Stimulated activated naive CD8-positive, alpha-beta T cell treated with anti-CD3 and anti-CD28 coated beads, Interleukin-15, Interleukin-2, amounts not matched to agents 100 ng/mL and 50 ng/mL, for 24 hours (primary cell): ENCODE results near the gene DHX34.
"Not testable (repeated sequence)": the region's sequence is repeated elsewhere in the genome, so short reads cannot be mapped to it uniquely, and the experiment has no call there.

Source experiments
- H3K27ac Mint-ChIP-seq: one replicate; pipeline ENCODE4 v1.8.0; 2021; ENCODE audit warnings: mild to moderate bottlenecking, mixed read lengths
- H3K27me3 Mint-ChIP-seq: one replicate; pipeline ENCODE4 v1.8.0; 2021; ENCODE audit warnings: mixed read lengths
- H3K36me3 Mint-ChIP-seq: one replicate; pipeline ENCODE4 v1.8.0; 2021; ENCODE audit warnings: low read depth, mixed read lengths
- H3K4me1 Mint-ChIP-seq: one replicate; pipeline ENCODE4 v1.8.0; 2021; ENCODE audit warnings: low read depth, mixed read lengths
- H3K4me3 Mint-ChIP-seq: one replicate; pipeline ENCODE4 v1.8.0; 2021; ENCODE audit warnings: mild to moderate bottlenecking, mixed read lengths
- H3K9me3 Mint-ChIP-seq: one replicate; pipeline ENCODE4 v1.8.0; 2021; ENCODE audit warnings: mixed read lengths

The DHX34 gene

GRCh38 chr19:47343194-47343802 is 5.8 kb upstream of the DHX34 start:
- peaks cover under 1% of the 10 kb centered on the region for H3K4me1 Mint-ChIP-seq

GRCh38 chr19:47344425-47344824 is 4.7 kb upstream of the DHX34 start:
- Mint-ChIP-seq H3K36me3 (peaks cover 5% of the 10 kb centered on the region), H3K4me3 (no peak overlapping the region), H3K4me1 (peaks cover 11% of the 10 kb centered on the region), H3K27ac (no peak overlapping the region), H3K9me3 (no peaks in the 10 kb centered on the region), H3K27me3 (no peaks in the 10 kb centered on the region)

More at GRCh38 chr19:47343194-47343802, 5.8 kb upstream of the DHX34 start:
- no peak overlapping the region for H3K27ac Mint-ChIP-seq
- H3K4me3 Mint-ChIP-seq = no peak overlapping the region
- H3K27me3 Mint-ChIP-seq = no peaks in the 10 kb centered on the region
- H3K36me3 Mint-ChIP-seq = no peaks in the 10 kb centered on the region
- no peaks in the 10 kb centered on the region for H3K9me3 Mint-ChIP-seq

- H3K27me3 Mint-ChIP-seq, H3K9me3 Mint-ChIP-seq, H3K27ac Mint-ChIP-seq, H3K4me3 Mint-ChIP-seq: not testable (repeated sequence)
- Mint-ChIP-seq H3K4me1 (peaks cover 26% of the 10 kb centered on the region), H3K36me3 (peaks cover 19% of the 10 kb centered on the region)
These were observed 3.1 kb upstream of the DHX34 start for GRCh38 chr19:47346024-47346423.

- Mint-ChIP-seq H3K27me3 (no peaks in the 10 kb centered on the region), H3K27ac (peak overlapping the region; percentile 88), H3K36me3 (peaks cover 57% of the 10 kb centered on the region), H3K4me1 (peaks cover 44% of the 10 kb centered on the region), H3K9me3 (peaks cover 4% of the 10 kb centered on the region), H3K4me3 (peak overlapping the region; percentile 66)
These were observed 1.5 kb downstream of the DHX34 start for GRCh38 chr19:47350630-47351029.

- no peaks in the 10 kb centered on the region for H3K27me3 Mint-ChIP-seq
- H3K36me3 Mint-ChIP-seq = peaks cover 65% of the 10 kb centered on the region
- peak overlapping the region; percentile 12 for H3K27ac Mint-ChIP-seq
- H3K9me3 Mint-ChIP-seq = peaks cover 4% of the 10 kb centered on the region
- H3K4me1 Mint-ChIP-seq = peaks cover 44% of the 10 kb centered on the region
- no peak overlapping the region for H3K4me3 Mint-ChIP-seq
These were observed 2.4 kb downstream of the DHX34 start for GRCh38 chr19:47351548-47351947.

GRCh38 chr19:47352095-47352494 is 3.0 kb downstream of the DHX34 start:
- peaks cover 4% of the 10 kb centered on the region for H3K9me3 Mint-ChIP-seq
- H3K4me1 Mint-ChIP-seq = peaks cover 44% of the 10 kb centered on the region
- H3K4me3 Mint-ChIP-seq = no peak overlapping the region
- H3K27me3 Mint-ChIP-seq = no peaks in the 10 kb centered on the region
- H3K36me3 Mint-ChIP-seq = peaks cover 70% of the 10 kb centered on the region
- H3K27ac Mint-ChIP-seq = no peak overlapping the region

- H3K4me1 Mint-ChIP-seq = peaks cover 43% of the 10 kb centered on the region
These were observed 4.2 kb downstream of the DHX34 start for GRCh38 chr19:47353307-47353712.

GRCh38 chr19:47356900-47357299 is 7.8 kb downstream of the DHX34 start:
- H3K4me1 Mint-ChIP-seq = peaks cover 11% of the 10 kb centered on the region
- H3K27me3 Mint-ChIP-seq = no peaks in the 10 kb centered on the region
- H3K36me3 Mint-ChIP-seq = peaks cover 89% of the 10 kb centered on the region
- no peak overlapping the region for H3K27ac Mint-ChIP-seq
- no peaks in the 10 kb centered on the region for H3K9me3 Mint-ChIP-seq
- H3K4me3 Mint-ChIP-seq = no peak overlapping the region

More at GRCh38 chr19:47353307-47353712, 4.2 kb downstream of the DHX34 start:
- no peak overlapping the region for H3K4me3 Mint-ChIP-seq
- H3K9me3 Mint-ChIP-seq = peaks cover 4% of the 10 kb centered on the region
- H3K27ac Mint-ChIP-seq = no peak overlapping the region
- H3K36me3 Mint-ChIP-seq = peaks cover 81% of the 10 kb centered on the region
- H3K27me3 Mint-ChIP-seq = no peaks in the 10 kb centered on the region

- H3K36me3 Mint-ChIP-seq = peaks cover 81% of the 10 kb centered on the region
These were observed 8.9 kb downstream of the DHX34 start for GRCh38 chr19:47357788-47358680.

GRCh38 chr19:47358936-47359335 is 9.8 kb downstream of the DHX34 start:
- H3K4me1 Mint-ChIP-seq = peaks cover 4% of the 10 kb centered on the region
- no peaks in the 10 kb centered on the region for H3K9me3 Mint-ChIP-seq
- H3K4me3 Mint-ChIP-seq = no peak overlapping the region
- H3K36me3 Mint-ChIP-seq = peaks cover 76% of the 10 kb centered on the region
- H3K27me3 Mint-ChIP-seq = no peaks in the 10 kb centered on the region
- H3K27ac Mint-ChIP-seq = no peak overlapping the region

More at GRCh38 chr19:47357788-47358680, 8.9 kb downstream of the DHX34 start:
- peaks cover 4% of the 10 kb centered on the region for H3K4me1 Mint-ChIP-seq
- H3K27ac Mint-ChIP-seq = no peak overlapping the region
- H3K4me3 Mint-ChIP-seq = no peak overlapping the region
- no peaks in the 10 kb centered on the region for H3K9me3 Mint-ChIP-seq
- H3K27me3 Mint-ChIP-seq = no peaks in the 10 kb centered on the region

GRCh38 chr19:47362321-47362720 is 13.2 kb downstream of the DHX34 start:
- H3K9me3 Mint-ChIP-seq = no peaks in the 10 kb centered on the region
- peaks cover 66% of the 10 kb centered on the region for H3K36me3 Mint-ChIP-seq
- H3K27ac Mint-ChIP-seq = no peak overlapping the region
- H3K4me3 Mint-ChIP-seq = no peak overlapping the region
- no peaks in the 10 kb centered on the region for H3K4me1 Mint-ChIP-seq
- H3K27me3 Mint-ChIP-seq = no peaks in the 10 kb centered on the region

GRCh38 chr19:47363758-47364531 is 14.8 kb downstream of the DHX34 start:
- Mint-ChIP-seq H3K27me3 (no peaks in the 10 kb centered on the region), H3K4me1 (no peaks in the 10 kb centered on the region), H3K27ac (no peak overlapping the region), H3K36me3 (peaks cover 53% of the 10 kb centered on the region), H3K4me3 (no peak overlapping the region), H3K9me3 (no peaks in the 10 kb centered on the region)

- not testable (repeated sequence) for H3K27ac Mint-ChIP-seq, H3K4me1 Mint-ChIP-seq, H3K4me3 Mint-ChIP-seq, H3K9me3 Mint-ChIP-seq, H3K27me3 Mint-ChIP-seq
- H3K36me3 Mint-ChIP-seq = peaks cover 47% of the 10 kb centered on the region
These were observed 16.3 kb downstream of the DHX34 start for GRCh38 chr19:47365455-47365854.

GRCh38 chr19:47370045-47370611 is 21.0 kb downstream of the DHX34 start:
- no peak overlapping the region for H3K27ac Mint-ChIP-seq
- peaks cover 26% of the 10 kb centered on the region for H3K36me3 Mint-ChIP-seq
- H3K27me3 Mint-ChIP-seq = no peaks in the 10 kb centered on the region
- no peak overlapping the region for H3K4me3 Mint-ChIP-seq
- no peaks in the 10 kb centered on the region for H3K9me3 Mint-ChIP-seq
- H3K4me1 Mint-ChIP-seq = no peaks in the 10 kb centered on the region
